Measurements from ENCODE around the gene KRTAP10-1.

- TF ChIP-seq GATA2 (IDR thresholded peaks at IDR 0.05; ENCODE audit: low read depth, low read length) (no peak), GATA3 (IDR thresholded peaks at IDR 0.05; ENCODE audit: low read depth, low read length) (no peak)
Measured at GRCh38 chr21:44569861-44570517, 30.0 kb upstream of the KRTAP10-1 start.
